Ishikawa (cell line): ENCODE data around the gene CIAPIN1.

Experiments
- FOXM1 ChIP-seq: IDR thresholded peaks from 2 replicates; pipeline ENCODE4 v1.6.1; 2012; ENCODE audit warnings: low read depth, borderline replicate concordance
- NFIC ChIP-seq: IDR thresholded peaks from 2 replicates; pipeline ENCODE4 v1.6.1; 2012
- RAD21 ChIP-seq: IDR thresholded peaks from 2 replicates; pipeline ENCODE4 v1.6.1; 2012; ENCODE audit warnings: low read depth
- ZBTB7A ChIP-seq: IDR thresholded peaks from 2 replicates; pipeline ENCODE4 v1.6.1; 2012; ENCODE audit warnings: low read depth

- TF ChIP-seq ZBTB7A (no peak), FOXM1 (no peak), RAD21 (no peak), NFIC (no peak)
Measured at GRCh38 chr16:57406881-57407280, 40.3 kb downstream of the CIAPIN1 start.
